ENCODE results near the gene SETD2. TPM values are rescaled to one million over a fixed set of nuclear protein-coding genes. Genes with fewer than 3 reads are reported as not detected.
"Not testable (repeated sequence)": the region's sequence is repeated elsewhere in the genome, so short reads cannot be mapped to it uniquely, and the experiment has no call there.

SETD2 gene
- total RNA-seq, 1 donor from 2014 or later = 73.9 TPM

DNA sequence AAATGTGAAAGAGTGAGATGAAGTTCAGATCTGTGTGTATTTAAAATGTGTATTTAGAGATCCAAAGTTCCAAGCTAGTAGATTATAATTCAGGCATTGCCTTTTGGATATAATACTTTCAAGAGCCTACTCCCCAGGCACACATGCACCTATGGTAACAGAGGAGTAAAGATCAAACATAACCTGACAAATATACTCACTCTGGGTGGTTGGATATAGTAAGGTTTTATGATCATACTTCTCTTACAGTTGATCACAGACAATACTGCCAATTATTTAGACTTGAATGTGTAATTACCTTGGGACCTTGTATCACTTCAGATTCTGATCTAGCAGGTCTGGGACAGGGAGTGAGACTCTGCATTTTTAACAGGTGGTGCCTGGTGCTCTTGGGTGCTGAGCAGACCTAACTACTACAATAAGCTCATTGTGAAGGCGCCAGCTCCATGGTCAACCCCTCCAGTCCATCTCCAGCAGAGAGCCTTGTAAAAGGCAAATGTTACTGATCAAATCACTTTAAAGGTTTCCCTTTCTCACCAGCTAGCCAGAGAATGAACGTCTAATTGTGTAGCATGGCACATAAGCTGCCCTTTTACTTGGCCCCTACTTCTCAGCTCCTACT is 128.9 kb downstream of the SETD2 start:
- Mint-ChIP-seq H3K4me1 (ENCODE audit: low read depth) (no peaks in the 10 kb centered on the region), H3K9me3 (ENCODE audit: low read depth) (peaks cover 3% of the 10 kb centered on the region), H3K36me3 (ENCODE audit: insufficient read depth) (peaks cover 28% of the 10 kb centered on the region), H3K27ac (no peak overlapping the region), H3K4me3 (ENCODE audit: low read depth) (no peak overlapping the region), H3K27me3 (no peaks in the 10 kb centered on the region)
- TF ChIP-seq, protein P1, sequence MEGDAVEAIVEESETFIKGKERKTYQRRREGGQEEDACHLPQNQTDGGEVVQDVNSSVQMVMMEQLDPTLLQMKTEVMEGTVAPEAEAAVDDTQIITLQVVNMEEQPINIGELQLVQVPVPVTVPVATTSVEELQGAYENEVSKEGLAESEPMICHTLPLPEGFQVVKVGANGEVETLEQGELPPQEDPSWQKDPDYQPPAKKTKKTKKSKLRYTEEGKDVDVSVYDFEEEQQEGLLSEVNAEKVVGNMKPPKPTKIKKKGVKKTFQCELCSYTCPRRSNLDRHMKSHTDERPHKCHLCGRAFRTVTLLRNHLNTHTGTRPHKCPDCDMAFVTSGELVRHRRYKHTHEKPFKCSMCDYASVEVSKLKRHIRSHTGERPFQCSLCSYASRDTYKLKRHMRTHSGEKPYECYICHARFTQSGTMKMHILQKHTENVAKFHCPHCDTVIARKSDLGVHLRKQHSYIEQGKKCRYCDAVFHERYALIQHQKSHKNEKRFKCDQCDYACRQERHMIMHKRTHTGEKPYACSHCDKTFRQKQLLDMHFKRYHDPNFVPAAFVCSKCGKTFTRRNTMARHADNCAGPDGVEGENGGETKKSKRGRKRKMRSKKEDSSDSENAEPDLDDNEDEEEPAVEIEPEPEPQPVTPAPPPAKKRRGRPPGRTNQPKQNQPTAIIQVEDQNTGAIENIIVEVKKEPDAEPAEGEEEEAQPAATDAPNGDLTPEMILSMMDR (IDR thresholded peaks at IDR 0.05; ENCODE audit: unreplicated experiment) = no peak
- DNase-seq (ENCODE audit: low spot score, unreplicated experiment) = no peak

DNA sequence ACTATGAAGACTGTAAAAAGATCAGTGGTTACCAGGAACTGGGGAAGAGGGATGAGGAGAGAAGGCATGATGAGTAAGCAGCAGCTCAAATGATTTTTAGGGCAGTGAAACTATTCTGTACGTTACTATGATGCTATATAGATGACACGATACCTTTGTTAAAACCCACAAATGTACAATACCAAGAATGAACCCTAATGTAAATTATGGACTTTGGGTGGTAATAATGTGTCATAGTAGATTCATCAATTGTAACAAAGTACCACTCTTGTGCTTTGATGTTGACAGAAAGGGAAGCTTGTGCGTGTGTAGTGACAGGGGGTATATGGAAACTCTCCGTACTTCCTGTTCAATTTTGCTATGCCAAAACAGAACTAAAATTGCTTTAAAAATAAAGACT is 132.9 kb downstream of the SETD2 start:
- peaks cover 19% of the 10 kb centered on the region for H3K36me3 Mint-ChIP-seq (ENCODE audit: insufficient read depth)
- not testable (repeated sequence) for DNase-seq (ENCODE audit: low spot score, unreplicated experiment); H3K4me1 Mint-ChIP-seq (ENCODE audit: low read depth); H3K9me3 Mint-ChIP-seq (ENCODE audit: low read depth); H3K27me3 Mint-ChIP-seq; H3K27ac Mint-ChIP-seq; H3K4me3 Mint-ChIP-seq (ENCODE audit: low read depth)

DNA sequence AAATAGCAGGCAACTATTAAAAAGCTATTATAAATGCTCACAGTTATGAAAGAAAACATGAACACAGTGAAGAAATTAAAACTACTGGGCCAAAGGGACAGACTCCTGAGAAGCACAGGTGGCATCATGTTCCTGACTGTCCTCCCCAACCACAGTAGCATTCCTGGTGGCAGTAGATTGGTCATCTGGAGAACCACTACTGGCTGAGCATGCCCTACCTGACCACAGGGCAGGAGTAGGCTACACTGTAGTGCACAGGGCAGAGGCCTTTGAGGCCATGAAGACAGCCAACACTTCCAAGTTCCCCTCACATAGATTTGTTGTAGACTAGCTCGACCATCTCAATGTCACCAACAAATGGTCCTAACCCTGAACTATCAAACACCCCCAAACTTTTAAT is 135.2 kb downstream of the SETD2 start:
- H3K27ac Mint-ChIP-seq = peak overlapping the region; percentile 56
- TF ChIP-seq, protein P1 (IDR thresholded peaks at IDR 0.05; ENCODE audit: unreplicated experiment) = no peak
- no peak for DNase-seq (ENCODE audit: low spot score, unreplicated experiment)
- peaks cover 14% of the 10 kb centered on the region for H3K36me3 Mint-ChIP-seq (ENCODE audit: insufficient read depth)
- H3K4me3 Mint-ChIP-seq (ENCODE audit: low read depth) = no peak overlapping the region
- H3K27me3 Mint-ChIP-seq = no peaks in the 10 kb centered on the region
- H3K4me1 Mint-ChIP-seq (ENCODE audit: low read depth) = peaks cover 4% of the 10 kb centered on the region
- no peaks in the 10 kb centered on the region for H3K9me3 Mint-ChIP-seq (ENCODE audit: low read depth)

DNA sequence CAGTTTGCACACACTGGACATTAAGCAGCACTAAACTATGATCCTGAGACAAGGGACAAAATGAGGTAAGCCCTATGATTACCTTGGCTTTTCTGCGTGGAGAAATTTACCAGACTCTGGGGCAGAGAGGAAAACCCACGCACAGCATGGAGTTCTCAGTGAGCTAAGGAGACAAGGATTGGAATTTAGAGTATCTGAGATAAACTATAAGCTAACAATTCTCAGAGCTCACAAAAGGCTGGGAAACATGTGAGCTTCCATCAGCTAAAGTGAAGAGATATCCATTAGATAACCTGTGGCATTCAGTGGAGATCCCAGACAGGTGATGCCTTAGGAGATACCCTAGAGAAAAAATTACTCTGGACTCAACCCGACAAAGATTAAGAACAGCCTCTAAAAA is 135.8 kb downstream of the SETD2 start:
- H3K9me3 Mint-ChIP-seq (ENCODE audit: low read depth) = no peaks in the 10 kb centered on the region
- no peak overlapping the region for H3K4me3 Mint-ChIP-seq (ENCODE audit: low read depth)
- peaks cover 4% of the 10 kb centered on the region for H3K4me1 Mint-ChIP-seq (ENCODE audit: low read depth)
- no peaks in the 10 kb centered on the region for H3K27me3 Mint-ChIP-seq
- DNase-seq (ENCODE audit: low spot score, unreplicated experiment) = no peak
- TF ChIP-seq, protein P1 (IDR thresholded peaks at IDR 0.05; ENCODE audit: unreplicated experiment) = no peak
- peak overlapping the region; percentile 56 for H3K27ac Mint-ChIP-seq
- H3K36me3 Mint-ChIP-seq (ENCODE audit: insufficient read depth) = peaks cover 14% of the 10 kb centered on the region

DNA sequence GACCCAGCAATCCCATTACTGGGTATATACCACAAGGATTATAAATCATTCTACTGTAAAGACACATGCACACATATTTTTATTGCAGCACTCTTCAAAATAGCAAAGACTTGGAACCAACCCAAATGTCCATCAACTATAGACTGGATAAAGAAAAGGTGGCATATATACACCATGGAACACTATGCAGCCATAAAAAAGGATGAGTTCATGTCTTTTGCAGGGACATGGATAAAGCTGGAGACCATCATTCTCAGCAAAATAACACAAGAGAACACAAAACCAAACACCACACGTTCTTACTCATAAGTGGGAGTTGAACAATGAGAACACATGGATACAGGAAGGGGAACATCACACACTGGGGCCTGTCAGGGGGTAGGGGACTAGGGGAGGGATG is 137.5 kb downstream of the SETD2 start:
- H3K4me1 Mint-ChIP-seq (ENCODE audit: low read depth); H3K9me3 Mint-ChIP-seq (ENCODE audit: low read depth); DNase-seq (ENCODE audit: low spot score, unreplicated experiment); H3K4me3 Mint-ChIP-seq (ENCODE audit: low read depth); H3K27me3 Mint-ChIP-seq; H3K27ac Mint-ChIP-seq: not testable (repeated sequence)
- H3K36me3 Mint-ChIP-seq (ENCODE audit: insufficient read depth) = peaks cover 12% of the 10 kb centered on the region

DNA sequence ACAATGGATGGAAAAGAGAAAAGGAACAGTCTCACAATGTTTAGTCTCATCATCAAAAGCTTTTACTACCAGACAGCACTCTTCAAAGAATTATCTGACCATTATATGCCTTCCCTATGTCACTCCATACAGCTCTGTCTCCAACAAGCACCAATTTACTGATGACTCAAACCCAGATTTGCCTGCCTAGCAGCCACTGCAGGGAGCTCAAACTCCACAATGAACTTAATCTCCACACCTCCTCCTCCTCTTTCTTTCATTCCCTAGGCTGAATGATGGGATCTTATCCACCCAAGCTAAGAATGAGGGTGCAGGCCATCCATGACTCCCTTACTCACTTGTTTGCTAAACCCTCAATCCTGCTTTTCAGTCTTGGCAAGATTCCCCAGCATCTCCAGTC is 139.0 kb downstream of the SETD2 start:
- H3K9me3 Mint-ChIP-seq (ENCODE audit: low read depth) = no peaks in the 10 kb centered on the region
- H3K4me1 Mint-ChIP-seq (ENCODE audit: low read depth) = peaks cover 4% of the 10 kb centered on the region
- TF ChIP-seq, protein P1 (IDR thresholded peaks at IDR 0.05; ENCODE audit: unreplicated experiment) = no peak
- peaks cover 14% of the 10 kb centered on the region for H3K36me3 Mint-ChIP-seq (ENCODE audit: insufficient read depth)
- H3K27me3 Mint-ChIP-seq = no peaks in the 10 kb centered on the region
- peak overlapping the region; percentile 16 for H3K27ac Mint-ChIP-seq
- no peak for DNase-seq (ENCODE audit: low spot score, unreplicated experiment)
- H3K4me3 Mint-ChIP-seq (ENCODE audit: low read depth) = no peak overlapping the region
